H9 (cell line): ENCODE results near the gene TMEM178B. TPM values are rescaled to one million over a fixed set of nuclear protein-coding genes. Genes with fewer than 3 reads are reported as not detected.

Experiments used
- DNase-seq: peaks from one replicate; pipeline ENCODE4 v3.0.0-alpha.2; 2017
- H2AFZ ChIP-seq: one replicate; pipeline ENCODE4 v1.6.1; 2013; ENCODE audit warnings: mild to moderate bottlenecking, low read length, control low read depth, moderate library complexity
- H2AK5ac ChIP-seq: 2 replicates; pipeline ENCODE4 v1.6.1; 2013; ENCODE audit warnings: low read length, control low read depth, mixed read lengths; ENCODE audit not compliant: insufficient read length
- H2BK120ac ChIP-seq: one replicate; pipeline ENCODE4 v1.6.1; 2013; ENCODE audit warnings: low read depth, mild to moderate bottlenecking, low read length, control low read depth, inconsistent platforms; ENCODE audit not compliant: poor library complexity, severe bottlenecking
- H2BK12ac ChIP-seq: 2 replicates; pipeline ENCODE4 v1.6.1; 2013; ENCODE audit warnings: low read length, control low read depth, mixed read lengths, low read depth; ENCODE audit not compliant: insufficient read length
- H2BK15ac ChIP-seq: 2 replicates; pipeline ENCODE4 v1.6.1; 2013; ENCODE audit warnings: low read depth, low read length, control low read depth
- H2BK20ac ChIP-seq: one replicate; pipeline ENCODE4 v1.6.1; 2013; ENCODE audit warnings: low read depth, mild to moderate bottlenecking, low read length, control low read depth, inconsistent platforms; ENCODE audit not compliant: poor library complexity, severe bottlenecking
- H2BK5ac ChIP-seq: 2 replicates; pipeline ENCODE4 v1.6.1; 2013; ENCODE audit warnings: low read length, control low read depth, mixed read lengths; ENCODE audit not compliant: insufficient read length
- H3K14ac ChIP-seq: 2 replicates; pipeline ENCODE4 v1.6.1; 2013; ENCODE audit warnings: low read length, control low read depth; ENCODE audit not compliant: insufficient read depth
- H3K18ac ChIP-seq: 2 replicates; pipeline ENCODE4 v1.6.1; 2013; ENCODE audit warnings: low read depth, mild to moderate bottlenecking, mixed read lengths, low read length, control low read depth; ENCODE audit not compliant: insufficient read length
- H3K23ac ChIP-seq: 2 replicates; pipeline ENCODE4 v1.6.1; 2013; ENCODE audit warnings: low read length, control low read depth, mixed read lengths, low read depth; ENCODE audit not compliant: insufficient read length
- H3K23me2 ChIP-seq: 2 replicates; pipeline ENCODE4 v1.6.1; 2013; ENCODE audit warnings: low read depth, mild to moderate bottlenecking, mixed read lengths, low read length, control low read depth; ENCODE audit not compliant: insufficient read length, poor library complexity, severe bottlenecking
- H3K27ac ChIP-seq: 2 replicates; pipeline ENCODE4 v1.5.1; 2013; ENCODE audit warnings: low read length, control low read depth, mixed read lengths, low read depth; ENCODE audit not compliant: insufficient read length
- H3K27me3 ChIP-seq: 2 replicates; pipeline ENCODE4 v1.6.1; 2013; ENCODE audit warnings: low read length, control low read depth, inconsistent platforms; ENCODE audit not compliant: insufficient read depth
- H3K4ac ChIP-seq: 2 replicates; pipeline ENCODE4 v1.6.1; 2013; ENCODE audit warnings: low read depth, mild to moderate bottlenecking, control low read depth, inconsistent platforms, low read length, moderate library complexity
- H3K4me1 ChIP-seq: 2 replicates; pipeline ENCODE4 v1.6.1; 2013; ENCODE audit warnings: low read length, control low read depth, inconsistent platforms; ENCODE audit not compliant: insufficient read depth
- H3K4me2 ChIP-seq: 2 replicates; pipeline ENCODE4 v1.6.1; 2013; ENCODE audit warnings: low read length, control low read depth, mixed read lengths; ENCODE audit not compliant: insufficient read length, insufficient read depth
- H3K56ac ChIP-seq: 2 replicates; pipeline ENCODE4 v1.6.1; 2013; ENCODE audit warnings: low read depth, mild to moderate bottlenecking, mixed read lengths, low read length, control low read depth; ENCODE audit not compliant: insufficient read length
- H3K79me1 ChIP-seq: 2 replicates; pipeline ENCODE4 v1.6.1; 2013; ENCODE audit warnings: low read depth, mild to moderate bottlenecking, moderate library complexity, low read length, control low read depth, inconsistent platforms; ENCODE audit not compliant: insufficient read depth, poor library complexity, severe bottlenecking
- H3K79me2 ChIP-seq: 2 replicates; pipeline ENCODE4 v1.6.1; 2013; ENCODE audit warnings: low read length, control low read depth, inconsistent platforms; ENCODE audit not compliant: insufficient read depth
- H3K9ac ChIP-seq: 2 replicates; pipeline ENCODE4 v1.6.1; 2013; ENCODE audit warnings: low read length, control low read depth, mixed read lengths; ENCODE audit not compliant: insufficient read length; ENCODE audit errors: extremely low read depth
- H3K9me3 ChIP-seq: one replicate; pipeline ENCODE4 v1.6.1; 2013; ENCODE audit warnings: low read depth, low read length, inconsistent platforms; ENCODE audit not compliant: control insufficient read depth
- H3T11ph ChIP-seq: one replicate; pipeline ENCODE4 v1.6.1; 2013; ENCODE audit warnings: mild to moderate bottlenecking, low read length, control low read depth, inconsistent platforms
- H4K20me1 ChIP-seq: one replicate; pipeline ENCODE4 v1.6.1; 2013; ENCODE audit not compliant: control insufficient read depth, insufficient read length, insufficient read depth
- H4K5ac ChIP-seq: 2 replicates; pipeline ENCODE4 v1.6.1; 2013; ENCODE audit warnings: low read depth, mild to moderate bottlenecking, mixed read lengths, low read length, control low read depth; ENCODE audit not compliant: insufficient read length
- H4K8ac ChIP-seq: replicated peaks from 2 replicates; pipeline ENCODE4 v1.6.1; 2013; ENCODE audit warnings: low read length, control low read depth, mixed read lengths, low read depth; ENCODE audit not compliant: insufficient read length
- H4K91ac ChIP-seq: 2 replicates; pipeline ENCODE4 v1.6.1; 2013; ENCODE audit warnings: low read depth, mild to moderate bottlenecking, moderate library complexity, mixed read lengths, low read length, control low read depth; ENCODE audit not compliant: insufficient read length
- H3K27ac Mint-ChIP-seq, 3 experiments: 2 replicates in 2 of 3; 3 replicates in 1 of 3; pipeline ENCODE4 v1.8.0; 2020 to 2021; ENCODE audit warnings: mixed read lengths in 3 of 3, mild to moderate bottlenecking in 1 of 3, moderate library complexity in 1 of 3
- H3K27me3 Mint-ChIP-seq: 2 replicates; pipeline ENCODE4 v1.8.0; 2021; ENCODE audit warnings: low read depth, mild to moderate bottlenecking, moderate library complexity, mixed read lengths
- H3K36me3 Mint-ChIP-seq, 3 experiments: 2 replicates in 2 of 3; 3 replicates in 1 of 3; pipeline ENCODE4 v1.8.0; 2020 to 2021; ENCODE audit warnings: low read depth in 3 of 3, mixed read lengths in 3 of 3; ENCODE audit not compliant: insufficient read depth in 1 of 3
- H3K4me1 Mint-ChIP-seq, 2 experiments: 2 replicates each; pipeline ENCODE4 v1.8.0; 2020; ENCODE audit warnings: mixed read lengths in 2 of 2
- H3K4me3 Mint-ChIP-seq, 2 experiments: 2 replicates in 1 of 2; 3 replicates in 1 of 2; pipeline ENCODE4 v1.8.0; 2020 to 2021; ENCODE audit warnings: mild to moderate bottlenecking in 2 of 2, mixed read lengths in 2 of 2, moderate library complexity in 1 of 2
- H3K9me3 Mint-ChIP-seq, 2 experiments: 2 replicates in 1 of 2; 3 replicates in 1 of 2; pipeline ENCODE4 v1.8.0; 2020; ENCODE audit warnings: mild to moderate bottlenecking in 2 of 2, mixed read lengths in 2 of 2, moderate library complexity in 1 of 2
- WGBS: extraction: QIAGEN DNeasy Blood & Tissue Kit; methylation state at CpG from one replicate; pipeline ENCODE4 v1.1.7; 2013; ENCODE audit warnings: missing lambda C conversion rate, low lambda C conversion rate, mixed read lengths; ENCODE audit not compliant: insufficient read length; ENCODE audit errors: extremely low coverage; 5-methylcytosine and 5-hydroxymethylcytosine counted together
- total RNA-seq: library from RNA; stranded (reverse); gene quantifications from 2 replicates; pipeline ENCODE4 v1.2.1, GENCODE V29; 2021
- TF ChIP-seq, protein P1 (sequence below): fragments of 200-600 bp; sonication (generic); conservative IDR thresholded peaks from 3 replicates; pipeline ENCODE4 v1.8.0; 2021; ENCODE audit warnings: antibody characterized with exemption, mild to moderate bottlenecking

Gene TMEM178B
- total RNA-seq, 1 experiment from 2014 or later, result 11.3 TPM

DNA sequence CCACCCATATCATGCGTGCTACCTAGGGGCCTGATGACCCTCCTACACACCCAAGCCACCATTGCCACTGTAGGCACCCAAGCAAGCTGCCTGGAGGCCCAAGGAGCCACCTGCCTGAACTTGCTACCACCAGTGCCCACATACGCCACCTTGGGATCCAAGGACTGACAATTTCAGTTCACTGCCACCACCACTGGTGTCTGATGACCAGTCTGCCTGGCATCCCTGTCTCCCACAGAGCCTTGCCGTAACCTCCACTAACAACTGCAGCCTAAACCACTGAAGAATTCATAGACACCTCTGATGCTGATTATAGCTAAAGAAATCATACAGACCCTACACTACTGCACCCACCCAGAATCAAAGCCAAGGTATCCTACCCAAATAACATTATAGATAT, 58.8 kb downstream of the TMEM178B start:
- H2BK120ac ChIP-seq, result no peak overlapping the region
- H2BK15ac ChIP-seq, result no peak overlapping the region
- no peaks in the 10 kb centered on the region for H3K9me3 ChIP-seq
- no peak overlapping the region for H3K23ac ChIP-seq
- 0 out of 2 replicates have a peak overlapping the region, but pooled peaks have one; percentile 57 for H3K14ac ChIP-seq
- no CpG with 5 or more reads among the region's 3 CpGs for WGBS
- H3K36me3 Mint-ChIP-seq, result no peaks in the 10 kb centered on the region
- H2AFZ ChIP-seq, result no peak overlapping the region
- H3K4me2 ChIP-seq, result no peak overlapping the region
- no peak overlapping the region for H3K9ac ChIP-seq
- no peaks in the 10 kb centered on the region for H3K27me3 Mint-ChIP-seq
- no peaks in the 10 kb centered on the region for H3K79me2 ChIP-seq
- H3K9me3 Mint-ChIP-seq, result no peaks in the 10 kb centered on the region
- no peak overlapping the region for H3K18ac ChIP-seq
- H4K91ac ChIP-seq, result no peak overlapping the region
- H2BK20ac ChIP-seq, result no peak overlapping the region
- no peaks in the 10 kb centered on the region for H3K23me2 ChIP-seq
- H3K56ac ChIP-seq, result no peak overlapping the region
- H3K27me3 ChIP-seq, result no peaks in the 10 kb centered on the region
- no peaks in the 10 kb centered on the region; the same call in 1 of the 2 replicates for H3K4me1 ChIP-seq
- TF ChIP-seq, protein P1, sequence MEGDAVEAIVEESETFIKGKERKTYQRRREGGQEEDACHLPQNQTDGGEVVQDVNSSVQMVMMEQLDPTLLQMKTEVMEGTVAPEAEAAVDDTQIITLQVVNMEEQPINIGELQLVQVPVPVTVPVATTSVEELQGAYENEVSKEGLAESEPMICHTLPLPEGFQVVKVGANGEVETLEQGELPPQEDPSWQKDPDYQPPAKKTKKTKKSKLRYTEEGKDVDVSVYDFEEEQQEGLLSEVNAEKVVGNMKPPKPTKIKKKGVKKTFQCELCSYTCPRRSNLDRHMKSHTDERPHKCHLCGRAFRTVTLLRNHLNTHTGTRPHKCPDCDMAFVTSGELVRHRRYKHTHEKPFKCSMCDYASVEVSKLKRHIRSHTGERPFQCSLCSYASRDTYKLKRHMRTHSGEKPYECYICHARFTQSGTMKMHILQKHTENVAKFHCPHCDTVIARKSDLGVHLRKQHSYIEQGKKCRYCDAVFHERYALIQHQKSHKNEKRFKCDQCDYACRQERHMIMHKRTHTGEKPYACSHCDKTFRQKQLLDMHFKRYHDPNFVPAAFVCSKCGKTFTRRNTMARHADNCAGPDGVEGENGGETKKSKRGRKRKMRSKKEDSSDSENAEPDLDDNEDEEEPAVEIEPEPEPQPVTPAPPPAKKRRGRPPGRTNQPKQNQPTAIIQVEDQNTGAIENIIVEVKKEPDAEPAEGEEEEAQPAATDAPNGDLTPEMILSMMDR, result no peak
- peaks cover 3 to 5% of the 10 kb centered on the region in 2 experiments; a peak in 2 of 4 replicates for H3K4me1 Mint-ChIP-seq
- no peak overlapping the region for H3T11ph ChIP-seq
- H3K4me3 Mint-ChIP-seq, result no peak overlapping the region
- no peak overlapping the region for H3K27ac ChIP-seq
- H4K5ac ChIP-seq, result no peak overlapping the region
- no peak overlapping the region for H3K4ac ChIP-seq
- no peak overlapping the region for H2AK5ac ChIP-seq
- H4K8ac ChIP-seq, result no peak overlapping the region
- no peak overlapping the region for H2BK12ac ChIP-seq
- H4K20me1 ChIP-seq, result no peaks in the 10 kb centered on the region
- DNase-seq, result no peak
- no peak overlapping the region for H3K27ac Mint-ChIP-seq
- H3K79me1 ChIP-seq, result no peaks in the 10 kb centered on the region
- no peak overlapping the region for H2BK5ac ChIP-seq
